Epithelial cell of proximal tubule (primary cell): ENCODE results near the gene CD247. TPM values are rescaled to one million over a fixed set of nuclear protein-coding genes. Genes with fewer than 3 reads are reported as not detected.

ENCODE experiments used
- DNase-seq: peaks from one replicate; pipeline ENCODE4 v3.0.0-alpha.2; 2011; ENCODE audit warnings: low read depth
- H3K4me3 ChIP-seq: 2 replicates; pipeline ENCODE4 v1.5.1; 2011; ENCODE audit warnings: low read depth, mild to moderate bottlenecking, low read length
- CTCF ChIP-seq: conservative IDR thresholded peaks from 2 replicates; pipeline ENCODE4 v1.5.1; 2012; ENCODE audit warnings: low read depth, mild to moderate bottlenecking, low read length
- total RNA-seq: library from RNA; depleted of rRNA; stranded (reverse); fragments of >200 nt; gene quantifications from 2 replicates; pipeline ENCODE4 v1.2.3, GENCODE V29; 2015

Gene CD247
- total RNA-seq, 1 donor from 2014 or later: not detected

- no peak for DNase-seq
- H3K4me3 ChIP-seq: no peak overlapping the region
- TF ChIP-seq CTCF: no peak
Observed at GRCh38 chr1:167440345-167440744, 78.0 kb downstream of the CD247 start.

GRCh38 chr1:167439301-167439988 is 78.9 kb downstream of the CD247 start:
- peak; percentile 28 for TF ChIP-seq CTCF
- DNase-seq: no peak
- H3K4me3 ChIP-seq: peak overlapping the region; percentile 50

GRCh38 chr1:167438171-167439138 is 79.9 kb downstream of the CD247 start:
- H3K4me3 ChIP-seq: no peak overlapping the region
- no peak for DNase-seq
- no peak for TF ChIP-seq CTCF

GRCh38 chr1:167435484-167435883 is 82.8 kb downstream of the CD247 start:
- no peak overlapping the region for H3K4me3 ChIP-seq
- no peak for TF ChIP-seq CTCF
- no peak for DNase-seq

GRCh38 chr1:167434306-167434705 is 84.0 kb downstream of the CD247 start:
- no peak for TF ChIP-seq CTCF
- H3K4me3 ChIP-seq: no peak overlapping the region
- no peak for DNase-seq

- DNase-seq: no peak
- no peak for TF ChIP-seq CTCF
- no peak overlapping the region for H3K4me3 ChIP-seq
Observed at GRCh38 chr1:167433884-167434283, 84.4 kb downstream of the CD247 start.
